HG03565 (cell line): Measurements from ENCODE around the gene VWA7.

Experiments
- ATAC-seq: cut with Tn5 transposase; IDR thresholded peaks from one replicate; pipeline ENCODE4 v1.9.1; 2021; ENCODE audit warnings: mild to moderate bottlenecking, moderate library complexity; ENCODE audit not compliant: unreplicated experiment

The VWA7 gene

GRCh38 chr6:31717499-31718222 is 59.5 kb downstream of the VWA7 start:
- ATAC-seq = no peak
